HepG2 (cell line): ENCODE measurements around the gene ALDH9A1.
"Not testable (repeated sequence)": the region's sequence is repeated elsewhere in the genome, so short reads cannot be mapped to it uniquely, and the experiment has no call there.

Experiments used
- EP300 ChIP-seq, 3 experiments: sonication (generic) in 1 of 3; formaldehyde crosslinking in 1 of 3; IDR thresholded peaks; 2 replicates each; pipeline versions ENCODE4 v1.5.1 to v1.6.1; 2011 to 2020; ENCODE audit warnings: low read depth in 2 of 3, low read length in 2 of 3, borderline replicate concordance in 1 of 3, improper control_type of control experiment in 1 of 3, mild to moderate bottlenecking in 1 of 3, missing genetic modification reagents in 1 of 3, moderate library complexity in 1 of 3
- NAIF1 ChIP-seq: sonication (generic); formaldehyde crosslinking; IDR thresholded peaks from 2 replicates; pipeline ENCODE4 v1.5.0; 2020; ENCODE audit warnings: mild to moderate bottlenecking, missing genetic modification reagents, borderline replicate concordance
- NPAS2 ChIP-seq: sonication (generic); formaldehyde crosslinking; IDR thresholded peaks from 2 replicates; pipeline ENCODE4 v1.8.0; 2022; ENCODE audit warnings: mild to moderate bottlenecking, missing genetic modification reagents, borderline replicate concordance
- RXRA ChIP-seq: sonication (generic); formaldehyde crosslinking; IDR thresholded peaks from 2 replicates; pipeline ENCODE4 v1.5.1; 2020; ENCODE audit warnings: missing genetic modification reagents
- SMAD3 ChIP-seq: sonication (generic); formaldehyde crosslinking; IDR thresholded peaks from 2 replicates; pipeline ENCODE4 v1.4.0; 2020; ENCODE audit warnings: missing genetic modification reagents
- TF ChIP-seq, protein P1 (sequence below): sonication (generic); formaldehyde crosslinking; IDR thresholded peaks from 2 replicates; pipeline ENCODE4 v1.5.0; 2020; ENCODE audit warnings: mild to moderate bottlenecking, missing genetic modification reagents, moderate library complexity
- TF ChIP-seq, protein P2 (sequence below): IDR thresholded peaks from 2 replicates; pipeline ENCODE4 v1.6.1; 2012; ENCODE audit warnings: inconsistent platforms

- not testable (repeated sequence) for TF ChIP-seq NAIF1 (CRISPR knock-in tag); NPAS2 (CRISPR knock-in tag); EP300 (IDR thresholded peaks at IDR 0.05; ENCODE audit: low read depth in 2 of 2, low read length in 2 of 2); EP300 (CRISPR knock-in tag; IDR thresholded peaks at IDR 0.05; ENCODE audit: borderline replicate concordance); SMAD3; RXRA
- TF ChIP-seq, protein P1, sequence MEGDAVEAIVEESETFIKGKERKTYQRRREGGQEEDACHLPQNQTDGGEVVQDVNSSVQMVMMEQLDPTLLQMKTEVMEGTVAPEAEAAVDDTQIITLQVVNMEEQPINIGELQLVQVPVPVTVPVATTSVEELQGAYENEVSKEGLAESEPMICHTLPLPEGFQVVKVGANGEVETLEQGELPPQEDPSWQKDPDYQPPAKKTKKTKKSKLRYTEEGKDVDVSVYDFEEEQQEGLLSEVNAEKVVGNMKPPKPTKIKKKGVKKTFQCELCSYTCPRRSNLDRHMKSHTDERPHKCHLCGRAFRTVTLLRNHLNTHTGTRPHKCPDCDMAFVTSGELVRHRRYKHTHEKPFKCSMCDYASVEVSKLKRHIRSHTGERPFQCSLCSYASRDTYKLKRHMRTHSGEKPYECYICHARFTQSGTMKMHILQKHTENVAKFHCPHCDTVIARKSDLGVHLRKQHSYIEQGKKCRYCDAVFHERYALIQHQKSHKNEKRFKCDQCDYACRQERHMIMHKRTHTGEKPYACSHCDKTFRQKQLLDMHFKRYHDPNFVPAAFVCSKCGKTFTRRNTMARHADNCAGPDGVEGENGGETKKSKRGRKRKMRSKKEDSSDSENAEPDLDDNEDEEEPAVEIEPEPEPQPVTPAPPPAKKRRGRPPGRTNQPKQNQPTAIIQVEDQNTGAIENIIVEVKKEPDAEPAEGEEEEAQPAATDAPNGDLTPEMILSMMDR (CRISPR knock-in tag) = not testable (repeated sequence)
- TF ChIP-seq, protein P2, sequence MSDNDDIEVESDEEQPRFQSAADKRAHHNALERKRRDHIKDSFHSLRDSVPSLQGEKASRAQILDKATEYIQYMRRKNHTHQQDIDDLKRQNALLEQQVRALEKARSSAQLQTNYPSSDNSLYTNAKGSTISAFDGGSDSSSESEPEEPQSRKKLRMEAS = not testable (repeated sequence)
These were observed 18.1 kb upstream of the ALDH9A1 start for GRCh38 chr1:165716265-165717051.
